Activated T-cell treated with anti-CD3 and anti-CD28 coated beads, Interleukin-2, amount 50 U/mL, for 4 hours (primary cell): Measurements from ENCODE around the gene PNLIPRP3. TPM values are rescaled to one million over a fixed set of nuclear protein-coding genes. Genes with fewer than 3 reads are reported as not detected.

Source experiments
- ATAC-seq, 2 donors: fragments of 200-7000 bp; cut with Tn5 transposase; one replicate each; pipeline ENCODE4 v1.10.0; 2021
- DNase-seq: peaks from one replicate; pipeline ENCODE4 v3.0.0-alpha.2; 2020
- H3K27me3 Mint-ChIP-seq: one replicate; pipeline ENCODE4 v1.8.0; 2021; ENCODE audit warnings: low read depth, mixed read lengths
- H3K36me3 Mint-ChIP-seq: one replicate; pipeline ENCODE4 v1.8.0; 2022; ENCODE audit warnings: mixed read lengths; ENCODE audit not compliant: insufficient read depth
- H3K4me1 Mint-ChIP-seq: one replicate; pipeline ENCODE4 v1.8.0; 2021; ENCODE audit warnings: low read depth, mixed read lengths
- H3K4me3 Mint-ChIP-seq: one replicate; pipeline ENCODE4 v1.8.0; 2021; ENCODE audit warnings: mild to moderate bottlenecking, moderate library complexity, mixed read lengths
- H3K9me3 Mint-ChIP-seq: one replicate; pipeline ENCODE4 v1.8.0; 2021; ENCODE audit warnings: mixed read lengths
- total RNA-seq, 3 donors: library from RNA; stranded (reverse); gene quantifications; one replicate each; pipeline ENCODE4 v1.2.1, GENCODE V29; 2021

Gene PNLIPRP3
- total RNA-seq, 3 donors from 2014 or later = not detected

DNA sequence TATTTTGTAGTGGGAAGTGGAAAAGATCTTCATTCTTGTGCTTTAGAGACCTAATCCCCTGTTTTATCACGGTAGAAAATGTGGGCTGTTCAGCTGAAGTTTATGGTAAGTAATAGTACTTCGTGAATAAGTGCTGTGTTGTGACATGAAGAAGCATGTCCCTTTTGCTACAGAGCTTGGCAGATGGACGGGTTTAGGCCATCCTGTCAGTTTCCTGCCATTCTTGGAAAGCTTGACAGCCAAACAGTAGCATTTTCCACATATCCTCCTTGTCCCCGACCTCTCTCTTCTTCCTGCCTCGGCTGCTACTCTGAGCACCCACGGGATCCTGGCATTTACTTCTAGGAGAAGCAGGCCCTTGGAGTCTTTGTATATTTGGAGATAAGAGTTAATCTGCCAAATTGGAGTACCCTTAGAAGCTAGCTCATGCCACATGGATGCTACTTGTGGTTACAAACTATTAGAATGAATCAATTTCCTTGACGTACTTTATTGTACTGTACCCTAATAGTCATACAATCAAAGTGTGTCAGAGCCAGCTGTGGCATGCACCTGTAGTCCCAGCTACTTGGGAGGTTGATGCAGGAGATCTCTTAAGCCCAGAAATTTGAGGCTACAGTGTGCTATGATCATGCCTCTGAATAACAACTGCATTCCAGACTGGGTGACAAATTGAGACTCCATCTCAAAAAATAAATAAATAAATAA is 39.2 kb downstream of the PNLIPRP3 start:
- H3K27me3 Mint-ChIP-seq = peaks cover 4% of the 10 kb centered on the region
- no peak for ATAC-seq
- H3K9me3 Mint-ChIP-seq = peaks cover 3% of the 10 kb centered on the region

DNA sequence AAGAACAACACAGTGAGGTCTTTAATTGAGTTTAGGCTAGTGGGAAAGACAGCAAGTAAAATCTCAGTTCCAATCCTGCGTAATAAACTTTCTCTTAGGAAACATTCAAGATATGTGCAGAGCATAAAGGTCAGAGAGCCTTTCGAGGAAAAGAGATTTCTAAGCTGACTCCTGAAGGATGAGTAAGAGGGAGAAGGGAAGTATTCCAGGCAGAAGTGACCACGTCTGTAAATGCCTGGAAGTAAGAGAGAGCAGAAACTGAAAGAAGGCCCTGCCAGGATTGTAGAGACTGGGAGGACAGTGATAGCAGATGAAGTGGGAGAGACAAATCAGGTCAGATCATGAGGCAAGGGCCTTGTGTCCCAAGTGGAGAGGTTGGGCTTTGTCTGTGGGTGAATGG is 41.8 kb downstream of the PNLIPRP3 start:
- Mint-ChIP-seq H3K36me3 (no peaks in the 10 kb centered on the region), H3K4me1 (no peaks in the 10 kb centered on the region), H3K27me3 (peaks cover 9% of the 10 kb centered on the region), H3K4me3 (no peak overlapping the region), H3K9me3 (peaks cover 3% of the 10 kb centered on the region)
- DNase-seq (no peak), ATAC-seq (no peak)

More for the DNA sequence above, 39.2 kb downstream of the PNLIPRP3 start:
- Mint-ChIP-seq H3K4me3 (no peak overlapping the region), H3K36me3 (no peaks in the 10 kb centered on the region), H3K4me1 (no peaks in the 10 kb centered on the region)
- no peak for DNase-seq

DNA sequence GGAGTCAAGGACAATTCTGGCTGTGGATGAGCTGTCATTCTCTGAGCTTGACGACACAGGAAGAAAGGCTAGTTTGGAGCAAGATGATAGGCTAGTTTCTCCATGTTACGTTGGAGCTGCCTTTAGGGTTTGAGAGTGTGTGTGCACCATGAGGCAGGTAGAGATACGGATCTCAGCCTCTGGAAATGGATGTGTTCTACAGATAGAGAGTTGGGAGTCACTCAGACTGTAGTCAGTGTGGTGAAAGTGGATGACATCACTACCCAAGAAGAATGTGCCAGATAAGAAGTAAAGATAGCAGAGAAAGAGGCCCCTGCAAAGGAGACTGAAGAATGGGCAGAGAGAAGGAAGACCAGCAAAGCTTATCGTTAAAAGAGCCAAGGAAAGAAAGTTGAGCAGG is 42.4 kb downstream of the PNLIPRP3 start:
- Mint-ChIP-seq H3K27me3 (peaks cover 9% of the 10 kb centered on the region), H3K9me3 (peaks cover 3% of the 10 kb centered on the region), H3K4me3 (no peak overlapping the region), H3K4me1 (no peaks in the 10 kb centered on the region), H3K36me3 (no peaks in the 10 kb centered on the region)
- no peak for ATAC-seq
- no peak for DNase-seq

GRCh38 chr10:116470768-116471415 is 43.2 kb downstream of the PNLIPRP3 start:
- Mint-ChIP-seq H3K4me1 (no peaks in the 10 kb centered on the region), H3K4me3 (no peak overlapping the region), H3K9me3 (peaks cover 3% of the 10 kb centered on the region), H3K27me3 (peaks cover 9% of the 10 kb centered on the region), H3K36me3 (no peaks in the 10 kb centered on the region)
- DNase-seq (no peak), ATAC-seq (no peak)

DNA sequence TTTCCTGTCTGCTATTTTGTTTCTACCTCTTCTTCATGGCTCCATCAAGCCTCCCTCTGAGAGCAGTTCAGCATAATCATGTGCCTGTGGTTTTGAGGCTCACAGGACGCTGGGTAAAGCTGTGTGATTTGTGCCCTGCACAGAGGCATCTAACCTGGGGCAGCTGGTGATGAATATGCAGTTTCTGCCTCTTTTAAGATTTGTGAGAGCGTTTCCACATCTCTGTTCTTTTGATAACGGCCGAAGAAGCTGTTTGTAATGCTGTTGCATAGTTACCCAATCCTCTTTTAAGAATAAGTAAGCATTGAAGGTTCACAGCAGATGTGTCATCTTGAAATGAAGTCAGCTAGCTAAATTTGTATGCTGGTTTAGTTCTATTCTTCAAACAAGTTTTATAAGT is 45.2 kb downstream of the PNLIPRP3 start:
- no peak for DNase-seq
- peaks cover 3% of the 10 kb centered on the region for H3K9me3 Mint-ChIP-seq
- no peak overlapping the region for H3K4me3 Mint-ChIP-seq

GRCh38 chr10:116475866-116476265 is 48.2 kb downstream of the PNLIPRP3 start:
- Mint-ChIP-seq H3K4me1 (no peaks in the 10 kb centered on the region), H3K9me3 (peaks cover 3% of the 10 kb centered on the region), H3K4me3 (no peak overlapping the region), H3K36me3 (no peaks in the 10 kb centered on the region), H3K27me3 (peaks cover 4% of the 10 kb centered on the region)
- DNase-seq (no peak), ATAC-seq (no peak)

More for the DNA sequence above, 45.2 kb downstream of the PNLIPRP3 start:
- ATAC-seq = no peak
- peaks cover 6% of the 10 kb centered on the region for H3K27me3 Mint-ChIP-seq
- H3K4me1 Mint-ChIP-seq = no peaks in the 10 kb centered on the region
- no peaks in the 10 kb centered on the region for H3K36me3 Mint-ChIP-seq

DNA sequence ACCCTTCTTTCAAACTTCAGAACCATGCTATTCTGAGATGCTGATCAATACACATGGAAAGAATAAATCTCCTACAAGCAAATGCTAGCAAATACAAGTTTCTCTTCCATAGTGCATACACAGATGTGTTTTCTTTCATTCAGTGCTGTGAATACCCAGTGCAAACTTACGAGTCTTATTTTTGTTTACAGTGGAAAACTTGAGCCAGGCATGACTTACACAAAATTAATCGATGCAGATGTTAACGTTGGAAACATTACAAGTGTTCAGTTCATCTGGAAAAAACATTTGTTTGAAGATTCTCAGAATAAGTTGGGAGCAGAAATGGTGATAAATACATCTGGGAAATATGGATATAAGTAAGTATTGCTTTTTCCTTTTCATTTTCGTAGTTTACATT is 48.8 kb downstream of the PNLIPRP3 start:
- H3K4me3 Mint-ChIP-seq = no peak overlapping the region
- no peaks in the 10 kb centered on the region for H3K4me1 Mint-ChIP-seq
- H3K36me3 Mint-ChIP-seq = no peaks in the 10 kb centered on the region
- no peak for ATAC-seq
- H3K27me3 Mint-ChIP-seq = peaks cover 4% of the 10 kb centered on the region
- peaks cover 3% of the 10 kb centered on the region for H3K9me3 Mint-ChIP-seq
- no peak for DNase-seq

DNA sequence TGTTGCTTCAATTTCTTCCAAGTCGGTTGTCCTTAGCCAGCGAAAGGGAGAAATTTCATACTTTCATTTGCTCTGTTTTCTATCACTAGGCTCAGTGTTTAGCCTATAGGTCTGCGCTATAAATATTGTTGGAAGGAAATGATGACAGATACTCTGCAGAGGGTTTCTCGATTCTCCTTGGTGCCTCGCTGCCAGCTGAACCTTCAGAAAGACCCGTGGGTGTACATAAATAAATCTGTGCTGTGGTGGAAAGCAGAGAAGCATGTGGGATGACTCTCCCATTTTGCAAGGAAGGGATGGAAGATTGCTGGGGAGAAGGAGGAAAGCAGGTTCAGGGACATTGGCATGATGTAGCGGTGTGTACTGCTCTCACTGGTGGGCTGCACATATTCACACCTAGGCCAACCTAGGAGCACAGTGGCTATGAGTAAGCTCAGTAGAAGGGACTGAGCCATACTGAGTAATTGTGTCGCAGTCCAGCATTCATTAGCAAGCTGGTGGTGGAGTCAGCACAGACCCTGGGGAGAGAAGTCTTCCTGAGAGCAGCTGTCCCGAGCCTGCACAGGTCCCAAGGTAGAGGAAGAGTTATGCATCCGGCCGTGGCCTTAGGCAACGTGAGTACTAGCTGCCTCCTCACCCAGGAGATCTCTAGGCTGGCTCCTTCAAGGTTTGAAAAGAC is 50.5 kb downstream of the PNLIPRP3 start:
- Mint-ChIP-seq H3K4me3 (no peak overlapping the region), H3K36me3 (no peaks in the 10 kb centered on the region), H3K27me3 (peaks cover under 1% of the 10 kb centered on the region), H3K9me3 (peaks cover 3% of the 10 kb centered on the region), H3K4me1 (no peaks in the 10 kb centered on the region)
- no peak for ATAC-seq
- DNase-seq = no peak

DNA sequence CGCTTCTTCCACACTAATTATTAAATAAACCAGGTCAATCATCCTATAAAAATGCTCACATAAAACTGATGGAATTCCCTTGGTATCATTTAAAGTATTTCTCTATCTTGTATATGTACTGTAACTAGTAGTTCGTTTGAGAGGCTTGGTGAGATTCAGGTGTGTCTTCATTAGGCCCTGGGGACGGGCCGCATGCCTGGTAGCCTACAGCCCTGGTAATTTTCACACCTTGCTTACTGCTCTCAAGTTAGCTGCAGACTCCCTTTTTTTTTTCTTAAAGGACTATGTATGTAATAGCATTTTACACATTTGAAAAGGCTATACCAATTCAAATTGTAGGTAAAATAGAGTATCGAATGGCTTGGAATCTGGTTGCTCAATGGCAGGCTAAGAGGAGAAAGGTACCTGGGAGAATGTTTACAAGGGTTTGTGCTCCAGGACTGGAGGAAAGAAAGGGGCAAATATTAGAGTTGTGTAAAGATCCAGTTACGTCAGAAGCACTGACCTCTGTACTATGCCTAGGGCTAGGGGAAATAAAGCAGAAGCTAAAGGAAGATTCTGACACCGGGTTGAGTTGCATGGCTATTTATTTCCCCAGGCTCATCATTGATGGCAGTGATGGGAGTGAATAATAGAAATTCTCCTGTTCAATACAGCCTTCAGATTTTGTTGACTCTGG is 59.3 kb downstream of the PNLIPRP3 start:
- H3K36me3 Mint-ChIP-seq = no peaks in the 10 kb centered on the region
- peaks cover 2% of the 10 kb centered on the region for H3K27me3 Mint-ChIP-seq
- ATAC-seq (no peak), DNase-seq (no peak)
- no peaks in the 10 kb centered on the region for H3K4me1 Mint-ChIP-seq
- no peaks in the 10 kb centered on the region for H3K9me3 Mint-ChIP-seq
- no peak overlapping the region for H3K4me3 Mint-ChIP-seq

DNA sequence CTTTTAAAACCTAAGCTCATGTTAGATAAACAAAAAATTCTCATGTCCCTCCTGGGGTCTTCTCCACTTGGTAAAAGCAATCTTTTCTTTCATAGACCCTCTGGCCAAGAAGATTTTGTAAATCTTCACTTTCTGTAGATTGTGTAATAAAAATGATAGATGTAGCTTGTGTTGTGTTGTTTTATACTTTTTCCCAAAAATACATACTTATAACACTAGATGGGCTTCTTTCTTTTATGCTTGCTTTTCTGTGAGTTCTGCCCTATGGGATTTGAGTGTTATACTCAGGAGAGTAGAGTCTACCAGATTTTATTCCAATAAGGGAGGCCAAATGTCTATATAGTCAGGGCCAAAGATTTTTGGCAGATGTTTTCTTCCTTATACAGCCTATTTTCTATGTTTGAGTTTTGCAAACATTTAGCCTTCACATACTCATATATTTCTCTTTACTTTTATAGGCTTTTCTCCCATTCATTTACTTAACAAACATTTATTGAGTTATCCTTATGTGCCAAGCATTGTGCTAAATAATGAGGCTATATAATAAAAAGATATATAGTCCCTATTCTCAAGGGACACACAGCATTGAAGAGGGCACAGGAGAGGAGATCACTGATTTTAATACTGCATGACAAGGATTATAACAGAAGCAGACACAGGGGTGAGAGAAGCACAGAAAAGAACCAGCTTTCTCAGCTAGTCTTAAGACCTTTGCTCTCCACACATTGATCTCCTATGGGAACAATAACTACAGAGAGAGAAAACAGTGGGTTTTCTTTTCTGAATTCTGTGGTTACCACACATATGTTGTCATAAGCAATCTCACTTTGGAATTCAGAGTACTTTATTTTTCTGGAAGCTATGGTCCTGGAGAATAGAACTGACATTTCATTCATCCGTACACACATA is 60.1 kb downstream of the PNLIPRP3 start:
- ATAC-seq (no peak), DNase-seq (no peak)
- peaks cover 2% of the 10 kb centered on the region for H3K27me3 Mint-ChIP-seq
- H3K36me3 Mint-ChIP-seq = no peaks in the 10 kb centered on the region
- no peaks in the 10 kb centered on the region for H3K9me3 Mint-ChIP-seq
- H3K4me3 Mint-ChIP-seq = no peak overlapping the region
- no peaks in the 10 kb centered on the region for H3K4me1 Mint-ChIP-seq

GRCh38 chr10:116489460-116489859 is 61.8 kb downstream of the PNLIPRP3 start:
- no peak for DNase-seq
- no peaks in the 10 kb centered on the region for H3K9me3 Mint-ChIP-seq
- H3K36me3 Mint-ChIP-seq = no peaks in the 10 kb centered on the region
- H3K27me3 Mint-ChIP-seq = peaks cover 2% of the 10 kb centered on the region
- H3K4me1 Mint-ChIP-seq = no peaks in the 10 kb centered on the region
- H3K4me3 Mint-ChIP-seq = no peak overlapping the region
- ATAC-seq = no peak

GRCh38 chr10:116490028-116490662 is 62.5 kb downstream of the PNLIPRP3 start:
- Mint-ChIP-seq H3K36me3 (no peaks in the 10 kb centered on the region), H3K9me3 (no peaks in the 10 kb centered on the region), H3K27me3 (no peaks in the 10 kb centered on the region), H3K4me1 (no peaks in the 10 kb centered on the region), H3K4me3 (no peak overlapping the region)
- no peak for DNase-seq
- ATAC-seq = no peak

DNA sequence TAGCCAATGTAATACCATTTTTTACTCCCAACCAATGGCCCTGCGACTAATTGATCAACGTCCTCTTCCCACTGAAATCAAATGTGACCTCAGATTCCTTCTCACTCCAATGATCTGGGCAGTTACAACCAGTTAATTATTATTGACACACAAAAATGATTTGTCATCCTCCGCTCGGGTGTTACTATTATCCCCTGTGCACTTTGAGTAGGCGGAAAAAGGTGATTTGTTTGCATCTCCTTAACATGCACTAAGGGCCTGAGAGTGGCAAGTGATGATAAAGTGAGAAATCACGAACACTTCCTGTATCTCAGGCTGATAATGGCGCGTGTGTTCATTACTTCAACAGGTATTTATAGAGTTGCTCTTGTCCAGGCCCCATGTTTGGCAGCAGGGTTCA is 77.1 kb downstream of the PNLIPRP3 start:
- Mint-ChIP-seq H3K4me1 (no peaks in the 10 kb centered on the region), H3K4me3 (no peak overlapping the region), H3K9me3 (peaks cover 3% of the 10 kb centered on the region), H3K27me3 (peaks cover 2% of the 10 kb centered on the region), H3K36me3 (no peaks in the 10 kb centered on the region)
- DNase-seq (no peak), ATAC-seq (no peak)
